HG02642 (cell line): ENCODE measurements around the gene LYRM2.
A peak's percentile ranks its signal among the peaks of the same experiment; 100 is the strongest.

Experiments used
- ATAC-seq: cut with Tn5 transposase; IDR thresholded peaks from one replicate; pipeline ENCODE4 v1.9.1; 2021; ENCODE audit warnings: mild to moderate bottlenecking; ENCODE audit not compliant: unreplicated experiment, poor library complexity

Gene LYRM2

GRCh38 chr6:89597988-89598387 lies 40.6 kb downstream of the LYRM2 start:
- ATAC-seq: no peak

GRCh38 chr6:89597372-89597771 lies 41.2 kb downstream of the LYRM2 start:
- no peak for ATAC-seq

DNA sequence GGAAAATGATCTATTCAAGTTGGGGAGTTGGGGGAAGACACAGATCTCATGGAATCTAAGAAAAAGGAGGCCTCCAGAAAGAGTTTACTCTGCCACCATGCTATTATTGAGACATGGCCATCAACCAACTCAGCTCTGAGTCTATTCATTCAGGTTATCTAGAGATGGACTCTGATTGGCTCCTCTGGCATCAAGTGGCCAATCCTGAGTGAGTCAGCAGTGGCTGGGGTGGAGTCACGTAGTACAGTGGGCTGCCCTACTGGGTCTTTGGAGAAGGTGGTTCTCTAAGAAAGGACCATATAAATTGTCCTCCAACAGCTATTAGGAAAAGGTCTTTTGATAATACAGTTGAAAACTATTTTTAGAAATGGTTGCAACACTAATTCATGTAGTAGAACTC lies 42.1 kb downstream of the LYRM2 start:
- ATAC-seq: no peak

DNA sequence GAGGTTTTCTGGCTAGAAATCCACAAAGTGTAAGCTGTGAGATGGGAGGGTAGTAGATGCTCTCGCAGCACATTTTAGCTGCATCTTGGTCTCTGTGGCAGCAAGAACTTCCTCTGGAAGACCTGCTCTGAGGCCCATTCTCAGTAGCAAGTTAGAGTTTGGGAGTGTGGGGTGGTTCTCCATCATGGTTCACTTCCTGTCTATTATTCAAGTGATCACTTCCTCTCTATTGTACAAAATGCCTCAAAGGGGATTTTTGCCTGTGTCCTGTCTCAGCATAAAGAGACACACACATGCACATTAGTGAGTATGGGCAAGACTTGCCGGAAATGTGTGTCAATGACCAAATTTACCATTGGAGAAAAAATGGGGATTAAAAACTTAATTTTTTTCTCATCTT lies 42.5 kb downstream of the LYRM2 start:
- peak; percentile 90 for ATAC-seq

DNA sequence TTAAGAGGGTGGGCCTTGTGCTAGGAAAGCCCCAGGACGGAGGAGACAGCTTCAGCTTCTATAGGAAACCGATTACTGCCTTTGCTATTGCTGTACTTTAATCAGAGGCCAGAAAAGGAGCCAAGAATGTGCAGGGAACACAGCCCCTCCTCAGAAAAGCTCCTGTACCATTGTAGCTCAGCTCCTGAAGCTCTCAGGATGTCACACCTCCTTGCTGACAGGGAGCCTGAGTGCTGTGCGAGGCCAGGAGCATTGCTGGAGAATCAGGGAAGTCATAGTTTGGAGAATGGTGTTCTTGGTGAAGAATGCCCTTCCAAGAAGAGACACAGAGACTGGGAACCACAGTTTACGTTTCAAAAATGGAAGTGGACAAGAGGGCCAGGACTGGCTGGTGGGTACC lies 46.8 kb downstream of the LYRM2 start:
- no peak for ATAC-seq

DNA sequence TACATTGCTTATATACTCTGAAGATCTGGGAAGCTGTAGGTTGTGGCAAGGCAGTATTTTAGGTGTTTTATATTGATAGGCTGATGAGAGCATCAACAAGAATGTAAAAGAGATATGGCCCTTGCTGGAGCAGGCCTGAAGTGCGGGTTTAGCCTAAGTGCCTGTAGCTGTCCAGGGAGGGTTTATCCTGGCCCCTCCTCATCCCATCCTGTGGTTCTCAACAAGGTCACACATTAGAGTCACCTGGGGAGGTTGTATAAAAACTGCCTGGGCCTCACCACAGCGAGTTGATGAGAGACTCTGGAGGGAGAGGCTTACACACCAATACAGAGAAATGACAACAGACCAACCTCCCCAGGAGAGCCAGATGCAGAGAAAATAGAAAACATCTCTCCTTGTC lies 48.4 kb downstream of the LYRM2 start:
- ATAC-seq: no peak

DNA sequence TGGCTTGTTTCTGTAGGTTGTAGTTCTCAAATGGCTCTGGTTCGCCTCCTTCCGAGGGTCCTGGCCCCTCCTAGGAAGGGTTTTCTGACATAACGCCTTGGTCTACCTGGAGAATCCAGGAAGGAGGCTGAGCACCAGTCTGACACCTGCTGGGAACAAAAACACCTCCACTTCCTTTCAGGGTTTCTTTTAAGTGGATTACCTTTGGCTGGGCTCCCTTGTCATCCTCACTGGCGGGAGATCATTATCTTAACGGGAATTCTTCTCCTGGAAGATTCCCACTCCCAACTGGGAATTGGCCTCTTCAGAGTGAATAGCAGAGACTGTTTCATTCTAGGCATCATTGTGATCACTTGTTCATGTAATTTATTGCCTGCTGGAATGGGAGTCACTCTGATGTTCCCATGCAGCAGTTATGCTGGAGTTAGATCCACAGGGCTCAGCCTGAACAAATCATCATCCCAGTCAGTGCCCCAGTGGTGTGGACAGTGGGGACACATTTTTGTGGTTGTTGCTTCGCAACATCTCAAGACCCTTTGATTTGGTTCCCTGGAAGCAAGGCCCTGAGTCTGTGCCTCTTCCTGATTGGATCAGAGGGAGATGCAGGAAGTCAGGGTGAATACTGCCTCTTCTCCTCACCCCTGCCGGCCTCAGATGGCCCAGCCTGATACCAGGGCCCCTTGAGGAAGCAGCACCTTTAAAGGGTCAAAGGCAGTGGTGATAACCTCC lies 49.1 kb downstream of the LYRM2 start:
- ATAC-seq: no peak

DNA sequence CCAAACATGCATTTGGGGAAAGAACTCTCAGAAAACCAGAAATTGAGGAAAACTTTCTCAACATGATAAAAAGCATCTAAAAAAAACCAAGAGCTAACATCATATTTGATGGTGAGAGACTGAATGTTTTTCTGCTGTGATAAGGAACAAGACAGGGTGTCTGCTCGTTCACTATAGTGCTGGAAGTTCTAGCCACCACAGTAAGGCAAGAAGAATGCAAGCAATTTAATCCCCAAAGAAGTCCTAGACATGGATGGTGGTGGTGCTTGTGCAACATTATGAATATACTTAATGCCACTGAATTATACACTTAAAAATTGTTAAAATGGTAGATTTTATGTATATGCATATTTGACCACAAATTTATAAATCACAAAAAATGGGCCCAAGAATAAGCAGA lies 53.4 kb downstream of the LYRM2 start:
- ATAC-seq: no peak

DNA sequence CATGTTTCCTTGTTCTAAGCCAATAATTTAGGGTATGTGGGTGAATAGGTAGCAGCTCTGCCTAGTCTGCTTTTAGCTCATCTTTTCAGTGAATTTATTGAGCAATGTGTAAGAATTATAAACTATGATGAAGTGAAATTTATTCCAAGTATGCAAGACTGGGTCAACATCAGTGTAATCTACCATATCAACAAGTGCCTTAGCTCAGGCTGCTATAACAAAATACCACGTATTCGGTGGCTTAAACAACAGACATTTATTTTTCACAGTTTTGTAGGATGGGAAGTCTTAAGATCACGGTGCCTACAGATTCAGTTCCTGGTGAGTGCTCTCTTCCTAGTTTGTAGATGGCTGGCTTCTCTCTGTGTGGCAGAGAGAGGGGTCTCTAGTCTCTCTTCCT lies 54.0 kb downstream of the LYRM2 start:
- no peak for ATAC-seq

GRCh38 chr6:89583559-89583958 lies 55.0 kb downstream of the LYRM2 start:
- ATAC-seq: no peak

- no peak for ATAC-seq
These were observed 55.8 kb downstream of the LYRM2 start for GRCh38 chr6:89582669-89583325.

GRCh38 chr6:89581689-89582088 lies 56.9 kb downstream of the LYRM2 start:
- ATAC-seq: no peak

GRCh38 chr6:89580997-89581666 lies 57.4 kb downstream of the LYRM2 start:
- ATAC-seq: no peak

- no peak for ATAC-seq
These were observed 63.0 kb downstream of the LYRM2 start for GRCh38 chr6:89575562-89575960.

DNA sequence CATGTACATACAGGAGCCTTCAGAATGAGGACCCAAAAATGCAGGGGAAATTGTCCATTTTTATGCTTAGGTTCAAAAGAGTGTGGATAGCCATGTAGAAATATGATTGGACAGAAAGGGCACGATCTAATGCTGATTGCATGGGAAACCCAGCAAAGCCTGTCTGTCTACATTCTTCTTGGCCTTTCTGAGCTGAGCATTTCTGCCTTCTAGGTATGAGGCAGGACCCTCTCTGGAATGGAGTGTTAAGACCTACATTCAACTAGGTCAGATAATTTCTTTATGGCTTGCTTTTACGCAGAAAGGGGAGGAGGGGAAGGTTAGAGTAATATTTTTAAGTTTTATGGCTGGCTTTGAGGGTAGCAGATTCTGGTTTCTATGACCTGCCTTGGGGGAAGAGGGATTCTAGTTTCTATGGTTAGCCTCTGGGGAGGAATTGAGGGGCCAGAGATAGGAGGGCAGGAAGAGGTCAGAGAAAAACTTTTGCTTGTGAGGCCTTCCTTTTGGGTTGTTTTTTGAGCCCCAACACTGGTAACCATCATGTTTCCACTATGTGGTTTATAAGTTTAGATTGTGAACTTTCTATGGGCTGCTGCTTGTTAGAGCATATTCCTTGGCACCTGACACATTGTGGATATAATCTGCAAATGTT lies 63.5 kb downstream of the LYRM2 start:
- no peak for ATAC-seq

DNA sequence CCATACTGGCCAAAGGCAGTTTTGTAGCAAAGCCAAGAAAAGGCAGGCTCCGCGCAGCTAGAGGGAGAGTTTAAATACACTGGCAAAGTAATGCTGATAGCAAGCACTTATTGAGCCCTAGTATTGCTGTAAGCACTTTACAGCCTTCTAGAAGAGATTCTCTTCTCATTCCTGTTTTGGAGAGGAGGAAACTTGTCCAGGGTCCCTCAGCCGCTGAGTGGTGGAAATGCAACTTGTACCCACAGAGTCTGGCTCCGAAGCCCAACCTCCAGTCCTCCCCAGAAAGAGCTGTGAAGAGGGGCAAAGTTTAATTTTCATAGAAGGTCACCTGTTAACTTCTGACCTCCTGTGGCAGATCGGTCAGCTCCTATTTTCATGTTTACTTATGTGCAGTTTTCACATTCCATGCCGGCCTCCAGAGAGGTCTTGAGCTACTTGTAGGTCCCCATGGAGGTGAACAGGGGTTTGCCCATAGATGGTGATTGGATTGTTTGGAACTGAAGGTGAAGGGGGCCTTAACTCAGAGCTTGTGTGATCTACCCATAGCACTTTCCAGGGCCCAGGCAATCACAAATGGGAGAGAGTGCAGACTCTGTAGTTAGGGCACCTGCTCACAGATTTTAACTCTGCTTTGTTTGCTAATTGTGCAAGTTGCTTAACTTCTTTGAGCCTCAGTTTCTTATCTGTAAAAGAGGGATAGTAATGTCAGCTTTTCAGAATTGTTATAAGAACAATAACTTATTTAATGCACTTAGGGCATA lies 70.7 kb downstream of the LYRM2 start:
- ATAC-seq: no peak

DNA sequence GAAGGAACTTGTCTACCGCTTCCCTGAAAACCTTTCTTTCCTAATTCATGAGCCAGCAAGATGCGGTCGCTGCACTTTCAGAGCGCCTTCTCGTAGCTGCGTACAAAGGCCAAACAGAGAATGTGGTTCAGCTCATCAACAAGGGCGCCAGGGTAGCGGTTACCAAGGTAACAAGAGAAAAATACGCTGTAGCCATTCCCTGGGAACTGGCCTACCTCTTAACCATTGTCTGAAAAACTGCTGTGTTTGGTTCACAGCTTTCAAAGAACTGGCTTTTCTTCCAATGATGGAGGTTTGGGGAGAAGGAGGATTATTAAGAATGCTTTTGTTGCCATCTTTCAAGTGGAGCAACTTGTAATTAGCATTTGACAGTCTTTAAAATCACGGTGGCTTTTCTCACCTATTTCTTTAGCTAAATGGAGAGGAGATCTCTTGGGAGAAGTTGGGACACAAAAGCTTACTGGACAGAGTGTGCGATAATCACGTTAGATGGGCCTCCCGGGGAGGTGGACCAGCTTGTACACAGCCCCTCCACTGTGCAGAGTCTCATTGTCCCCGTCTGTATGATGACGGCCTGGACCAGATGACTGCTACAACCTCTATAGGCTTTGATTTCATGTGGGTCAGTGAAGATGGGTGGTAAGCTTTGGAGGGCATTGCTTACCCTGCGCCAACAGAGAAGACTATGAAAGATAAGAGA lies 71.5 kb downstream of the LYRM2 start:
- no peak for ATAC-seq

DNA sequence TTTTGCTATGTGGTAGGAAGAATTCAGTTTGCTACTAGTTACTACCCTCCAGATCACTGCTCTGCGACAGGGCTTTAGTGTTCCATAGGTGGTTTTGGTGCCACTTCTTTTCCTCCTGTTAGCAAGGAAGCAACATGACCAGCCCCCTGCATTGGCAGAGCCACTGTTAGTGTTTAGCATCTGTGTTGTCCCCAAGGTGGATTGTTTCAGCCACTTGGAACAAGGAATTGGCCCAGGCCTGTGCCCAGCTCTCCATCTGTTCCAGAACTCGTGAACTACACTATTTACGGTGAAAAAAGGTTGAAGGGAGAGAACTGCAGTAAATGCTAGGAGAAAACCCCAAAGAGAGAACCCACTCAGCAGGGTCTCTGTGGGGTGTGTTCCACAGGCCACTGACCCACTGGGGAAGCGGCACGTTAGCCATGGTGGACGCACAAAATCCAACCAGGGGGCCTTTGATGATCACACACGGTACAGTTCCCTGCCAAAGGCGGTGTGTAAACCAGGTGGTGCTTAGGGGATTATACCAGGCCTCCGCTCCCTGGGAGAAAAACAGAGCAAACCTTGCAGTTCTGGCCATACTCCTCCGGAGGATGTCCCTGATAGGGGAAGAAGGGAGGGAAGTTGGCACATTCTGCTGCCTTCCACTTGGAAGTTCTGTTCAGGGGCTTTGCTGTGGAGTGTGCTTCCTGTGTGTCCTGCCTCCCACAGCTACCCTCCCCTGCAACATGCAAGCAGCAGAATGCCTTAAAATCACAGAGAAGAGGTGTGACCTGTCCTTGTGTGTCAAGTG lies 72.3 kb downstream of the LYRM2 start:
- no peak for ATAC-seq
